Natural killer cell (primary cell): Measurements from ENCODE around the gene PPFIBP2. TPM values are rescaled to one million over a fixed set of nuclear protein-coding genes. Genes with fewer than 3 reads are reported as not detected.

ENCODE experiments used
- ATAC-seq, 3 donors: fragments of 150-1000 bp in 2 of 3; fragments of 200-7000 bp in 1 of 3; cut with Tn5 transposase; 1 replicate in 1 of 3; 2 replicates in 2 of 3; pipeline ENCODE4 v1.10.0; 2021; ENCODE audit warnings: mild to moderate bottlenecking in 2 of 3, moderate library complexity in 2 of 3
- DNase-seq, 2 donors: peaks; one replicate each; pipeline versions ENCODE4 v3.0.0 to v3.0.0-alpha.2; 2013 to 2021; ENCODE audit warnings: mixed read lengths in 1 of 2
- H3K27ac ChIP-seq: one replicate; pipeline ENCODE4 v1.5.1; 2013; ENCODE audit warnings: mild to moderate bottlenecking, low read length
- H3K27me3 ChIP-seq: one replicate; pipeline ENCODE4 v1.6.1; 2013; ENCODE audit warnings: low read length; ENCODE audit not compliant: control insufficient read depth, insufficient read depth
- H3K36me3 ChIP-seq: one replicate; pipeline ENCODE4 v1.6.1; 2013; ENCODE audit warnings: low read length; ENCODE audit not compliant: control insufficient read depth, insufficient read depth
- H3K4me1 ChIP-seq: one replicate; pipeline ENCODE4 v1.6.1; 2013; ENCODE audit warnings: low read length; ENCODE audit not compliant: control insufficient read depth, insufficient read depth
- H3K4me3 ChIP-seq: one replicate; pipeline ENCODE4 v1.5.1; 2013; ENCODE audit warnings: low read length
- H3K9me3 ChIP-seq: one replicate; pipeline ENCODE4 v1.6.1; 2013; ENCODE audit warnings: low read length; ENCODE audit not compliant: control insufficient read depth, insufficient read depth
- H3K27ac Mint-ChIP-seq, 2 donors: one replicate each; pipeline ENCODE4 v1.8.0; 2022; ENCODE audit warnings: mild to moderate bottlenecking in 2 of 2, mixed read lengths in 2 of 2, moderate library complexity in 1 of 2
- H3K27me3 Mint-ChIP-seq, 2 donors: one replicate each; pipeline ENCODE4 v1.8.0; 2022; ENCODE audit warnings: low read depth in 2 of 2, mixed read lengths in 2 of 2
- H3K36me3 Mint-ChIP-seq: one replicate; pipeline ENCODE4 v1.8.0; 2022; ENCODE audit warnings: mixed read lengths
- H3K4me1 Mint-ChIP-seq, 2 donors: one replicate each; pipeline ENCODE4 v1.8.0; 2022; ENCODE audit warnings: mixed read lengths in 2 of 2
- H3K4me3 Mint-ChIP-seq: one replicate; pipeline ENCODE4 v1.8.0; 2022; ENCODE audit warnings: mild to moderate bottlenecking, moderate library complexity, mixed read lengths
- H3K9me3 Mint-ChIP-seq, 2 donors: one replicate each; pipeline ENCODE4 v1.8.0; 2022; ENCODE audit warnings: mixed read lengths in 2 of 2
- CTCF ChIP-seq: fragments of 200-600 bp; IDR thresholded peaks from one replicate; pipeline ENCODE4 v1.8.0; 2022; ENCODE audit warnings: antibody characterized with exemption
- WGBS: methylation state at CpG from one replicate; pipeline ENCODE4 v1.1.7; 2013; ENCODE audit warnings: missing lambda C conversion rate; ENCODE audit not compliant: insufficient coverage; 5-methylcytosine and 5-hydroxymethylcytosine counted together
- intact Hi-C: fragments of 100-400 bp; cut with micrococcal nuclease; formaldehyde crosslinking; loops from one replicate; pipeline ENCODE4 v1.14.2; 2022
- total RNA-seq, 4 donors: library from RNA; stranded (reverse); fragments of 120-200 nt in 1 of 4; gene quantifications; one replicate each; pipeline versions ENCODE4 v1.2.3 to v1.2.4, GENCODE V29; 2013 to 2022

Gene PPFIBP2
- total RNA-seq, 3 donors from 2014 or later (not counting 1 experiment from before 2014, with no cell fraction given): 15.1 to 23.7 (median 23.1) TPM

DNA sequence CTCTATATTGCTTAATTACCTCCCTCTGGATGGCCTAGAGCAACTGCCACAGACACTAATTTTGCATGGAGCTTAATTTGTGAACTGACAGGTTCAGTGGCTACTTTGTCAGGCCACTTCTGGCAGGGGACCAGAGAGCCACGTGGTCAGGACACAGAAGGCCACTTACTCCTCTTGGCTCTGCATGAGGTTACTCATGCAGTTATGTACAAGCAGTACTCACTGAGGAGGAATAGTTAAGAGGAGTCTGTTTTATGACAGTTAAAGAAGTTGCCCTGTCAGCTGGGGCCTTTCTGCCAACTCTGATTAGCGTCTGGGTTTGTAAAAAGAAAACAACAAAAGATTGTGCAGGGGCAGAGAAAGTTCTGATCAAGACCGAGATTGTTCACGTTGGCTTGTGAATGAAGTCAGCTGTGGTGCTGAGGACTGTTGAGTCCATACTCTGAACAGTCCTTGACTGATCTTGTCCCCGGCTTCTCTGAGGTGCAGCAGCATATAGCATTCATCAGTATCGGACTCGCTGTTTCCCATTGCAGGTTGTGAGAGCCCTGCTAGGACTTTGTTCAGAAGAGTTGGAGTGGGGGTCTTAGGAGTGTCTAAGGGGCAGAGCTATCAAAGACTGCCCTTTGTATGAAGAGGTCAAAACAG lies 41.4 kb downstream of the PPFIBP2 start:
- Histone ChIP-seq H3K4me3 (no peak overlapping the region), H3K36me3 (no peaks in the 10 kb centered on the region), H3K27me3 (no peaks in the 10 kb centered on the region), H3K9me3 (no peaks in the 10 kb centered on the region), H3K4me1 (no peaks in the 10 kb centered on the region), H3K27ac (no peak overlapping the region)
- no peak for TF ChIP-seq CTCF
- H3K27me3 Mint-ChIP-seq: no peaks in the 10 kb centered on the region
- no peak overlapping the region for H3K27ac Mint-ChIP-seq
- WGBS: 86% methylated on average over 7 of the region's 7 CpGs
- no peaks in the 10 kb centered on the region for H3K9me3 Mint-ChIP-seq
- intact Hi-C loops: no loop called here
- peaks cover 0 to 6% of the 10 kb centered on the region in 2 donors for H3K4me1 Mint-ChIP-seq
- H3K4me3 Mint-ChIP-seq: no peak overlapping the region
- DNase-seq (no peak), ATAC-seq (no peak)
- no peaks in the 10 kb centered on the region for H3K36me3 Mint-ChIP-seq

- H3K9me3 ChIP-seq: no peaks in the 10 kb centered on the region
- Mint-ChIP-seq H3K4me3 (no peak overlapping the region), H3K9me3 (no peaks in the 10 kb centered on the region), H3K27ac (no peak overlapping the region), H3K36me3 (no peaks in the 10 kb centered on the region), H3K27me3 (no peaks in the 10 kb centered on the region), H3K4me1 (peaks cover 0 to 6% of the 10 kb centered on the region in 2 donors)
- TF ChIP-seq CTCF: no peak
- H3K4me1 ChIP-seq: no peaks in the 10 kb centered on the region
- no peak overlapping the region for H3K4me3 ChIP-seq
- H3K27ac ChIP-seq: no peak overlapping the region
- no peak for DNase-seq
- intact Hi-C loops: no loop called here
- no peaks in the 10 kb centered on the region for H3K36me3 ChIP-seq
- no peaks in the 10 kb centered on the region for H3K27me3 ChIP-seq
- no peak for ATAC-seq
Observed at GRCh38 chr11:7558046-7558445, 44.2 kb downstream of the PPFIBP2 start.

DNA sequence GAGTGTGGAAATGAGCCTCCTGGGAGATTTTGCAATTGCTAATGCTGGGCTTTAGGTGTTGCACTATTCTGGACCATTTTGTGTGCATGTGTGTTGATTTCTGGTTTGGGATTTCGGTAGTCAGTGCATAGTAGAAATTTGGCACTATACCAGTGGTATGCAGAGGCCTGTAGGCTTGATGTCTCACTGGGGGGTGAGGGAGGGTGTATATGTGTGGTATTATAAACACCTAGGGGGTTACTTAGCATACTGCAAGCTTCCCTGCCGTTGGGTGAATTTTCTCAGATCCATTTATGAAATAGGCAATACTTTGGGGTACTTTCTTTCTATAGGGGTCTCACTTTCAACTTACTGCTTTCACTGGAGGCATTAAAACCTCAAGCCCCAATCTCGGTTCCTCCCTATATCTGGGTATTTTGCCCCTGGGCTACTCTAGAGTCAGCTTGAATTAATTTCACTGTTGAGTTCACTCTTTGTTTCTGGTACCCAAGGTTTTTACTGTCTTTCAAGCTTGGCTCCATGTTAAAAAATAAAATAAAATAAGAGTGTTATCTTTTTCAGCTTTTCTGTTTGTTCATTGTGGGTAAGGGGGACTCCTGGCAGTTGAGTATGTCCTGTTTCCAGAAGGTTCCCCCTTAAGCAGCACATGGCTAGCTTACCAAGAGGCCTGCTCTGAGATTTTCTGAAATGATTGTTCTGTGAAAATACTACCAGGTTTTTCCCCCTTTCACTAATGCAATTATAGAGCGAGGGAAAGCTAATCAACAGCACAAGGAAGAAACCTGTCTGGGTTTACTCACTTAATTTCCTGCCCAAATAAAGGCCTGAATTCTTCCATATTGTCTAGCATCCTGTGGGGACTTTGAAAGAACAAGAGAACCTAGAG lies 45.8 kb downstream of the PPFIBP2 start:
- peaks cover 0 to 6% of the 10 kb centered on the region in 2 donors for H3K4me1 Mint-ChIP-seq
- H3K4me1 ChIP-seq: no peaks in the 10 kb centered on the region
- H3K36me3 Mint-ChIP-seq: no peaks in the 10 kb centered on the region
- 89% methylated on average over 4 of the region's 4 CpGs for WGBS
- intact Hi-C loops: no loop called here
- no peaks in the 10 kb centered on the region for H3K9me3 Mint-ChIP-seq
- no peak overlapping the region for H3K27ac ChIP-seq
- H3K4me3 ChIP-seq: no peak overlapping the region
- DNase-seq: no peak
- H3K27ac Mint-ChIP-seq: no peak overlapping the region
- no peak overlapping the region for H3K4me3 Mint-ChIP-seq
- no peaks in the 10 kb centered on the region for H3K36me3 ChIP-seq
- no peaks in the 10 kb centered on the region for H3K27me3 Mint-ChIP-seq
- H3K9me3 ChIP-seq: no peaks in the 10 kb centered on the region
- no peak for ATAC-seq
- H3K27me3 ChIP-seq: no peaks in the 10 kb centered on the region
- no peak for TF ChIP-seq CTCF
